ENCODE results near the gene APLP1. TPM values are rescaled to one million over a fixed set of nuclear protein-coding genes. Genes with fewer than 3 reads are reported as not detected.
"Not testable (repeated sequence)": the region's sequence is repeated elsewhere in the genome, so short reads cannot be mapped to it uniquely, and the experiment has no call there.

APLP1 gene
- total RNA-seq, 1 experiment from 2014 or later: 36.9 TPM

DNA sequence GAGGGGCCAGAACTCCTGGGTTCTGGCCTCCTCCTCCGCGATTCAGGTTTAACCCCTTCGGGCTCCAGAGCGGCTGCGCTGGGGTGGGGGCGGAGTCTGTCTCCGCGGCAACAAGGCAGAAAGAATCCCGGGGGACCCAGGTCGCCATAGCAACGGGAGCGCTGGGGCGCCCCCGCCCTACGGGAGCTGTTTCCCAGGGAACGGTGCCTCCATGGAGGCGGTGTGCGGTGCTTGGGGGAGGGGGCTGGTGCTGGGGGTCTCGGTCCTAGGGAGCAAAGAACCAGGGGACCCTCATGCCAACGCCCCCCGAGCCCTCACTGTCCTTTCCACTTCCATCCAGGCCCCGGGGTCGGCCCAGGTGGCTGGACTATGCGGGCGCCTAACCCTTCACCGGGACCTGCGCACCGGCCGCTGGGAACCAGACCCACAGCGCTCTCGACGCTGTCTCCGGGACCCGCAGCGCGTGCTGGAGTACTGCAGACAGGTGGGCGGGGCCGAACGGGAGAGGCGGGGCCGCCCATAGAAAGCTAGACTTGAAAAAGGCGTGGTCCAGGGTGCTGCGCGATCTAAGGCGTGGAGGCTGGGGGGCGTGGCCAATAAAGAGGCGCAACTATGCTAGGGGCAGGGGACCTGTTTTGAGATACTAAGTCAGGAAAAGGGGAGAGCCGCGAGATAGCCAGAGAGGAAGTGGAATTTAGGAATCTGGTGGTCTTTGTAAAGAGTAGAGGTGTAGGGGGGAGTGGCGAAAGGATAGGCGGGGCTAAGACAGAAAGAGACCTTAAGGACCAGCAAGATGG, 1.2 kb downstream of the APLP1 start:
- WGBS (ENCODE audit: extremely low coverage, insufficient read length, low lambda C conversion rate): no CpG with 5 or more reads among the region's 51 CpGs
- no peak overlapping the region for H3K9ac ChIP-seq (ENCODE audit: extremely low read depth, insufficient read length, low read length)

DNA sequence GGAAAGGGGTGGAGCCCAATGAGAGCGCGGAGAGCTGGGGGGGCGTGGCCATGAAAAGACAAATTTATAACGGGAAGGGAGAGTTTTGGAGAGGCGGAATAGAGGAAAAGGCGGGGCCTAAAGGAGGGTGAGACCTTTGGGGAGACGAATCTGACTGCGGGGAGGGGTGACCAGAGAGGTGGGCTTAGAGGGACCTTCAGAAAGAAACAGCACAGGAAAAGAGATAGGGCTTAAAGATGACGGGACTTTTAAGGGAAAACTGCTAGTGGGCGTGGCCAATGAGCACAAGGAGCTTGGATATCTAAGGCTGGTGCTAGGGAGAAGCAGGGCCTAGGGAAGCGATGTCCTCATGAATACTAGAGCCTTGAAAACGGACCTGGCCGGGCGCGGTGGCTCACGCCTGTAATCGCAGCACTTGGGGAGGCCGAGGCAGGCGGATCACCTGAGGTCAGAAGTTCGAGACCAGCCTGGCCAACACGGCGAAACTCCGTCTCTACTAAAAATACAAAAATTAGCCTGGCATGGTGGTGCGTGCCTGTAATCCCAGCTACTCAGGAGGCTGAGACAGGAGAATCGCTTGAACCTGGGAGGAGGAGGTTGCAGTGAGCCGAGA, 1.9 kb downstream of the APLP1 start:
- H3K27ac ChIP-seq (ENCODE audit: insufficient read length, low read depth, low read length); H4K8ac ChIP-seq (replicated peaks; ENCODE audit: insufficient read length, low read depth, low read length); H3K79me1 ChIP-seq (ENCODE audit: insufficient read depth, low read depth, low read length, poor library complexity, severe bottlenecking); H3K9ac ChIP-seq (ENCODE audit: extremely low read depth, insufficient read length, low read length); H3T11ph ChIP-seq (ENCODE audit: low read length); H3K36me3 Mint-ChIP-seq (ENCODE audit: insufficient read depth in 1 of 3, low read depth in 3 of 3); H3K9me3 ChIP-seq (ENCODE audit: control insufficient read depth, low read depth, low read length); H3K4me1 ChIP-seq (ENCODE audit: insufficient read depth, low read length); H2BK12ac ChIP-seq (ENCODE audit: insufficient read length, low read depth, low read length); H4K91ac ChIP-seq (ENCODE audit: insufficient read length, low read depth, low read length); H2BK5ac ChIP-seq (ENCODE audit: insufficient read length, low read length); H4K20me1 ChIP-seq (ENCODE audit: control insufficient read depth, insufficient read depth, insufficient read length); H2BK20ac ChIP-seq (ENCODE audit: low read depth, low read length, poor library complexity, severe bottlenecking); H2BK120ac ChIP-seq (ENCODE audit: low read depth, low read length, poor library complexity, severe bottlenecking); H3K79me2 ChIP-seq (ENCODE audit: insufficient read depth, low read length); H2AK5ac ChIP-seq (ENCODE audit: insufficient read length, low read length); H4K5ac ChIP-seq (ENCODE audit: insufficient read length, low read depth, low read length); H2BK15ac ChIP-seq (ENCODE audit: low read depth, low read length); H3K27me3 ChIP-seq (ENCODE audit: insufficient read depth, low read length); H3K56ac ChIP-seq (ENCODE audit: insufficient read length, low read depth, low read length); H3K9me3 Mint-ChIP-seq; H3K23ac ChIP-seq (ENCODE audit: insufficient read length, low read depth, low read length); H3K4ac ChIP-seq (ENCODE audit: low read depth, low read length); H3K14ac ChIP-seq (ENCODE audit: insufficient read depth, low read length); H3K18ac ChIP-seq (ENCODE audit: insufficient read length, low read depth, low read length); H2AFZ ChIP-seq (ENCODE audit: low read length): not testable (repeated sequence)
- peak; percentile 96 for DNase-seq
- peak overlapping the region; percentile 66 to 88 for H3K4me3 Mint-ChIP-seq
- H3K27me3 Mint-ChIP-seq (ENCODE audit: low read depth): peaks cover 32% of the 10 kb centered on the region
- peak overlapping the region; percentile 2 to 98 (median 91); a peak in 6 of 7 replicates for H3K27ac Mint-ChIP-seq
- peaks cover 14 to 35% of the 10 kb centered on the region in 2 experiments for H3K4me1 Mint-ChIP-seq
- H3K4me2 ChIP-seq (ENCODE audit: insufficient read depth, insufficient read length, low read length): peak overlapping the region; percentile 76
- peaks cover 14% of the 10 kb centered on the region for H3K23me2 ChIP-seq (ENCODE audit: insufficient read length, low read depth, low read length, poor library complexity, severe bottlenecking)
- WGBS (ENCODE audit: extremely low coverage, insufficient read length, low lambda C conversion rate): no CpG with 5 or more reads among the region's 26 CpGs

More for the DNA sequence above, 1.2 kb downstream of the APLP1 start:
- Histone ChIP-seq H2AFZ (ENCODE audit: low read length) (peak overlapping the region; percentile 91), H2BK20ac (ENCODE audit: low read depth, low read length, poor library complexity, severe bottlenecking) (no peak overlapping the region), H3K27ac (ENCODE audit: insufficient read length, low read depth, low read length) (no peak overlapping the region), H3K27me3 (ENCODE audit: insufficient read depth, low read length) (peaks cover 5% of the 10 kb centered on the region; the same call in 1 of the 2 replicates), H3K79me1 (ENCODE audit: insufficient read depth, low read depth, low read length, poor library complexity, severe bottlenecking) (no peaks in the 10 kb centered on the region), H3K4me2 (ENCODE audit: insufficient read depth, insufficient read length, low read length) (peak overlapping the region; percentile 76), H3K79me2 (ENCODE audit: insufficient read depth, low read length) (no peaks in the 10 kb centered on the region), H3T11ph (ENCODE audit: low read length) (no peak overlapping the region), H3K23ac (ENCODE audit: insufficient read length, low read depth, low read length) (no peak overlapping the region), H3K23me2 (ENCODE audit: insufficient read length, low read depth, low read length, poor library complexity, severe bottlenecking) (peaks cover 14% of the 10 kb centered on the region), H3K56ac (ENCODE audit: insufficient read length, low read depth, low read length) (no peak overlapping the region), H2BK15ac (ENCODE audit: low read depth, low read length) (no peak overlapping the region), H3K9me3 (ENCODE audit: control insufficient read depth, low read depth, low read length) (no peaks in the 10 kb centered on the region), H3K4me1 (ENCODE audit: insufficient read depth, low read length) (peaks cover 8% of the 10 kb centered on the region; the same call in 1 of the 2 replicates), H2BK12ac (ENCODE audit: insufficient read length, low read depth, low read length) (no peak overlapping the region), H2BK5ac (ENCODE audit: insufficient read length, low read length) (no peak overlapping the region), H3K4ac (ENCODE audit: low read depth, low read length) (no peak overlapping the region), H4K8ac (replicated peaks; ENCODE audit: insufficient read length, low read depth, low read length) (no peak overlapping the region), H3K18ac (ENCODE audit: insufficient read length, low read depth, low read length) (no peak overlapping the region), H3K14ac (ENCODE audit: insufficient read depth, low read length) (no peak overlapping the region), H4K20me1 (ENCODE audit: control insufficient read depth, insufficient read depth, insufficient read length) (no peaks in the 10 kb centered on the region), H2AK5ac (ENCODE audit: insufficient read length, low read length) (no peak overlapping the region), H4K91ac (ENCODE audit: insufficient read length, low read depth, low read length) (no peak overlapping the region), H2BK120ac (ENCODE audit: low read depth, low read length, poor library complexity, severe bottlenecking) (no peak overlapping the region), H4K5ac (ENCODE audit: insufficient read length, low read depth, low read length) (no peak overlapping the region)
- Mint-ChIP-seq H3K9me3 (no peaks in the 10 kb centered on the region; a peak in 1 of 5 replicates), H3K4me1 (peaks cover 14 to 35% of the 10 kb centered on the region in 2 experiments), H3K27ac (peak overlapping the region; percentile 82 to 98 (median 91); a peak in 6 of 7 replicates), H3K27me3 (ENCODE audit: low read depth) (peaks cover 38% of the 10 kb centered on the region), H3K36me3 (ENCODE audit: insufficient read depth in 1 of 3, low read depth in 3 of 3) (peaks cover 0 to 8% (median 6%) of the 10 kb centered on the region in 3 experiments; a peak in 5 of 7 replicates), H3K4me3 (peak overlapping the region; percentile 66 to 88)
- TF ChIP-seq, protein P1, sequence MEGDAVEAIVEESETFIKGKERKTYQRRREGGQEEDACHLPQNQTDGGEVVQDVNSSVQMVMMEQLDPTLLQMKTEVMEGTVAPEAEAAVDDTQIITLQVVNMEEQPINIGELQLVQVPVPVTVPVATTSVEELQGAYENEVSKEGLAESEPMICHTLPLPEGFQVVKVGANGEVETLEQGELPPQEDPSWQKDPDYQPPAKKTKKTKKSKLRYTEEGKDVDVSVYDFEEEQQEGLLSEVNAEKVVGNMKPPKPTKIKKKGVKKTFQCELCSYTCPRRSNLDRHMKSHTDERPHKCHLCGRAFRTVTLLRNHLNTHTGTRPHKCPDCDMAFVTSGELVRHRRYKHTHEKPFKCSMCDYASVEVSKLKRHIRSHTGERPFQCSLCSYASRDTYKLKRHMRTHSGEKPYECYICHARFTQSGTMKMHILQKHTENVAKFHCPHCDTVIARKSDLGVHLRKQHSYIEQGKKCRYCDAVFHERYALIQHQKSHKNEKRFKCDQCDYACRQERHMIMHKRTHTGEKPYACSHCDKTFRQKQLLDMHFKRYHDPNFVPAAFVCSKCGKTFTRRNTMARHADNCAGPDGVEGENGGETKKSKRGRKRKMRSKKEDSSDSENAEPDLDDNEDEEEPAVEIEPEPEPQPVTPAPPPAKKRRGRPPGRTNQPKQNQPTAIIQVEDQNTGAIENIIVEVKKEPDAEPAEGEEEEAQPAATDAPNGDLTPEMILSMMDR (conservative IDR thresholded peaks at IDR 0.05): no peak
- DNase-seq: peak; percentile 97
